HG03280 (cell line): ENCODE measurements around the gene CEP192.
"Not testable (repeated sequence)": the region's sequence is repeated elsewhere in the genome, so short reads cannot be mapped to it uniquely, and the experiment has no call there.

ENCODE experiments used
- ATAC-seq: cut with Tn5 transposase; IDR thresholded peaks from one replicate; pipeline ENCODE4 v1.9.1; 2021; ENCODE audit warnings: mild to moderate bottlenecking, moderate library complexity; ENCODE audit not compliant: unreplicated experiment

CEP192 gene

DNA sequence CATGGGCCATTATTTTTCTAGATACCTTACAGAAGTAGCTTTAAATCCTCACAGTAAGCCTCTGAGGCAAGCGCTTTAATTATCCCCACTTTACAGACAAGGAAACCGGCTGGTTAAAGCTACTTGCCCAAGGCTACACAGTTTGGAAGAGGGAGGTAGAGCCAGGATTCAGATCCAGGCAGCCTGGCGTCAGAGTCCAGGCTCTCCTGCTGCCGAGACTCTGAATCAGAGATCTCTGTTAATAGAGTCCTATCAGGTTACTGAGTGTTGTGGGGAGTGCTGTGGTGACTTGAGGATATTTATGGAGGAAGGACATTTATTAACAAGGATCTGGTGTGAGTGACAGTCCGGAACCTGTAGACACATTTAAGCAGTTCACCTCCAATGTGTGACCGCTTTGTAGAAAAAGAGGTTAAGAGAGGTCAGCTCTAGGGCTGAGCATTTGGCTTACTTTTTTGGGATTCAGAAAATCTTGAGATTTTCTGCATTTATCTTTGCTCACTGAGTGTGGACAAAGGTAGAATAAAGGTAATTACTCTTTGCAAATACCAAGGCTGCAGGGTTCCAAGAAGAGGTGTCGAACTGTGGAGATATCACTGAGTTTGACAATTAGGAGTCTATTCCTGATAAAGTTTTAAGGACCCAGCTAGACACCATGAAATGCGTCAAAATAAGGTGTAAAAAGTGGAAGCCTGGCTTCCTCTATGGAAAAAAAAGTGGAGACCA lies 1.6 kb upstream of the CEP192 start:
- no peak for ATAC-seq

DNA sequence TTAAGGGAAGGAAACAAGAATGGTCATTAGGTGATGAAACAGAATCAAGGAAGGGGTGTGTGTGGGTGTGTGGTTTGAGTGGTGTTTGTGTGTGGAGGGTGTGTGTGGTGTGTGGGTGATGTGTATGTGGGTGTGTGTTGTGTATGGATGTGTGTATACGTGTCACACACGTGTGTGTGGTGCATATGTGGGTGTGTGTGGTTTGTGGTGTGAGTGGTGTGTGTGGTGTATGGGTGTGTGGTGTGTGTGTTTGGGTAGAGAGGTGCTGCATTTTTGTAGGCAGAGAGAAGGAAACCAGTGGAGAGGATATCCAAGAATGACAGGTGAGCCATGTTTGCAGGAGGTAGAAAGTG lies 1.1 kb upstream of the CEP192 start:
- ATAC-seq = no peak

DNA sequence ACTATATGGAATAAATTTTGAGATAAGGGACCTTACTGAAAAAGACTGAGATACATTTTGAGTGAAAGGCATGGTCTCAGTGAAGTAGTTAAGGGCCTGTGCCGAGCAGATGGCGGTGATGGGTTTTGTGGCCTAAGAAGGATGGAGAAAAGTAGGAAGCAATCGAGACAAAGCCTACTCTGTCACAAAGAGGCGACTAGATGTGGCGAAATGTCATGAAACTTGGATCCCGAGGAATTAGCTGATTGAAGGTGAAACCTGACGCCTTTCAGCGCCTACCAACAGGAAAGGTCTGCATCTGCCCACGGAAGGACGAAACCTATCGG lies 558 bp upstream of the CEP192 start:
- ATAC-seq = peak; percentile 11

DNA sequence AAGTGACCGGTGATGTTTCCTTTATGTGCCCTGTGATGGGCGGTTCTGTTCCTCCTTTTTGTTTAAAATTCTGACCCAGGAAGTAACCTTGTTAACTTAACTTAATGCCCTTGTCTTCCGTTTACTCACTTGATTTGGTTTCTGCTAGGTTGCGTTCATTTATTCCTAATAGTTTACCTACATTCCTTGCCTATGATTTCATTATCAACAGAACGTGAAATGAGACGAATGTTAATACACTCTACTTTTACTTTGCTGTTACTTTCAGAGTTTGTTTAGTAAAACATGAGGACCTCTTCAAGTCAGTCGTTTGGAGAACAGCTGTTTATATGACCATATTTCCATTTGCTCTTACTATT lies 638 bp downstream of the CEP192 start:
- ATAC-seq = no peak

DNA sequence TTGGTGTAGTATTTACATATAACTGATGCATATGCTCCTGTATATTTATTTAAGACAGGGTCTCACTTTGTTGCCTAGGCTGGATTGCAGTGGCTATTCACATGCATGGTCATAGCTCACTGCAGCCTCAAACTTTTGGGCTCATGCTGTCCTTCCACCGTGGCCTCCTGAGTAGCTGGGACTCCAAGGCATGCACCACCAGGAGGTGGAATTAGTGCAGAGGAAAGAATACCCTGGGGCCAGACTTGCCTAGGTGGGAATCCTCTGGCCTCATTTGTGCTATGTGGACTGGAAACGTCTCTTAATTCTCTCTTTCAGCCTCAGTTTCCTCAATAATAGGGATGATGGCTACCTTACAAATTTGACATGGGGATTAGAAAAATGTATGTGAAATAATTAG lies 2.3 kb downstream of the CEP192 start:
- ATAC-seq = no peak

DNA sequence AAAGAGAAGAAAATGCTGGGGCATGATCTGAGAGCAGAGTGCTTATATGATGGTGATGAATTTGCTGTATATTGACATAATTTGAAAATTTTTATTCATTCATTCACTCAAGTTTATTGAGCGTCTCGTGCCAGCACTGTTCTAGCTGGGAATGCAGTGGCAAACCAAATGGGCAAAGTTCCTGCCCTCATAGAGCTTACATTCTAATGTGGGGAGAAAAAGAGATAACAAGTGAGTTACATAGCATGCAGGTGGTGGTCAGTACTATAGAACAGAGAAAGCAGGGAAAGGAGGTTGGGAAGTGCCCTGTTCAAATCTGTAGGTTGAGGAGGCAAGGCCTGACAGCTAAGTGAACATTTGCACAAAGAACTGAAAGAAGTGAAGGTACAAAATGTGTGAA lies 4.3 kb downstream of the CEP192 start:
- ATAC-seq = no peak

DNA sequence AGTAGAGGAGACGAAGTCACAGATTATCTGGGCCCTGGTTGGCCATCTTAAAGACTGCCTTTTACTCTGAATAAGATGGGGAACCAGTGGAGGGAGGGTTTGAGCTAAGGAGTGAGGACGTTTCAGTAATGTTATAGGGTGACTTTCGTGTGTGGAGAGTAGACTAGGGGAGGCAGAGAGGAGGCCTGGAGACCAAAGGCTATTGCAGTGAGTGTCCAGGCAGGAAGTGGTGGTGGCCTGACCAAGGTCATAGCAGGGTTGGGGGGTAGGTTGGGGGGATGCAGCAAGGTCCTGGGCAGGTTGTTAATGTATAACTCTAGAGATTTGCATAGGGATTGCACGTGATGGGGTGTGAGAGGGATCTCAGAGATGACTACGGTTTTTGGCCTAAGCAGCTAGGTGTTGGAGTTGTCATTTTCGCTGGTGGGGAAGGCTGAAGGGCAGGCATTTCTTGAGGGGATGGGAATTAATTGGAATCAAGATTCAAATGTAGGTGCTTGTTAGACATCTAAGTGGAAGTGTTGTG lies 4.9 kb downstream of the CEP192 start:
- no peak for ATAC-seq

DNA sequence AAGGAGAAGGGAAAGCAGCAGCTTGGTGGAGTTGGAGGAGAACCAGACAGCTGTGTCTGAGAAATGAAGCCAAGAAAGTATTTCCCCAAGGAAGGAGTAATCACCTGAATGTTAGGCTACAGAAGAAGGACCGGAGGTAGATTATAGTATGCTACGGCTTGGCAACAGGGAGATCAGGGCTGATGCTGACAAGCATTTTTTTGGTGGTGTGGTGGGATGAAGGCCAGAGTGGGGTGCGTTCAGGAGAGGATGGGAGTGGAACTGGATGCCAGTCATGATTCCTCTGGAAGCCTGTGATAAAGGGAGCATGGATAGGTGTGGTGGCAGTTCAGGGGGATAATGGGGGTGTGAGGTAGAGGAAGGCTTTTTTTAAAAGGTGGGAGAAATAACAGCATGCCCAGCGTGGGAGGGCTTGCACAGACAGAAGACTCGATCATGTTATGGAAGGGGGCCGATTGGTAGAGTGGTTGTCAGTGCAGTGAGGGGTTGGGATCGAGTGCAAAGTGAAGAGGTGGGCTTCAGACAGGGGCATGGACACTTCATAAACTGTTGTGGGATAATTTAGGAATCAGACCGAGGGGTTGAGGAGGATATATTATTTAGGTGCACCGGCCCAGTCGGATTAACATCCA lies 5.6 kb downstream of the CEP192 start:
- ATAC-seq = no peak

DNA sequence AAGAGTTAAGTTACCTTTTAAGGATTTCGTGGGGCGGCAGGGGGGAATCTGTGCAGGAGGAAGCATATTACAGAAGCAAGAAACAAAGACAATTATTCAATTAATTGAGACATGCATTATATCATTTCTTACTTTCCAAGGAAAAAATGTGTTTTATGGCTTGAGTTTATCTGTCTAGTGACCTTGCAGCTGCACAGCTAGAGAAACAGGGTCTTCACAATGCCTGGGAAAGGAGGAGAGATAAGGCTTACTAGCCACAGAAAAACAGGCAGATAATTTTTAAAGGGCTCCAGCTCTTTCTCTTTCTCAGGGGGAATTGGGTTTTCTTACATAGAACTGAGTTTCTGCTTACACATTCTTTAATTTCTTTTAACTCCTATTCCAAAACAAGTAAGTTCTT lies 6.2 kb downstream of the CEP192 start:
- not testable (repeated sequence) for ATAC-seq

DNA sequence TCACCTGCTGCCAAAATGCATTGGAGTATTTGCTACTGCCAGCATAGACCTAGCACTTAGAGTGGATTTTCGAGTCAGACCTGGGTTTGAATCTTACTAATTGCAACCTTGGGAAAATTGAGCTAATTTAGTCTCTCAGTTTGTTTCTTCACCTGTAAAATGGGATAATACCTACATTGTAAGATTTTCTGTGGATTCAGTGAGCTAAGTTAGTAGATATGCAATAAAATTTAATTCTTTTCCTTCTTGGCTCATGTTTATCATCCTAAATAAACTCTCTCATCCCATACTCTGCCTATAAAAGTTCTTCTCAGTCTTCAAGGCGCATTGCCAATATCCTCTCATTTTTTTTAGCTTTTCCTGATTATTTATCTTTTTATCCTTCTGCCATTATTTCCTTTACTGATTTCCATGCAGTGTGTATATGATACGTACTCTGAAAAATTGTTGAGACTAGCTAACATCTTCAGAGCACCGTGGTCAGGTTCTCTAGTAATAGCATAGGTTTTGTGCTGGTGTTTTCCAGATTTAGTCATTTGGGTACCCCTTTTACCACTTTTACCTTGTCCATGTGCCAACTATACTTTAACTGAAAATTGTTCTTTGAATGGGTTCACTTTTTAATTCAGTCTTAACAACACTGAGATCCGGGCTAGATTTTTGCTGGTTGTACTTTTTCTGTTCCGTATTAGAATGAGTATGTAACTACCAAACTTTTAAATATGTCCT lies 7.3 kb downstream of the CEP192 start:
- no peak for ATAC-seq

DNA sequence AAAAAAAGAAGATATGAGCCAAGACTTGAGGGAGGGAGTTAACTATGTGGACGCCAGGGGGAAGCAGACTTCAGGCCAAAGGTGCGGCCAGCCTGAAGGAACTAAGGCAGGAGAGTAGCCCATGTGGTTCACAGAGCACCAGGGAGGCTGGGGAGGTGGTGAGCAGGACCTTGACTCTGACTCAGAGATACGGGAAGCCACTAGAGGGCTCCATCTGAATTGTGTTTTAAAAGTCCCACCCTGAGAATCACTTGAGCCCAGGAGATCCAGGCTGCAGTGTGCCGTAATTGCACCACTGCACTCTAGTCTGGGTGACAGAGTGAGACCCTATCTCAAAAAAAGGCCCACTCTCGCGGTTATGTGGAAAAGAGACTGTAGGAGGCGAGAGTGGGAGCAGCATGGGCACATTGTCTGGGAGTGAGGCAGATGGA lies 12.3 kb downstream of the CEP192 start:
- no peak for ATAC-seq

DNA sequence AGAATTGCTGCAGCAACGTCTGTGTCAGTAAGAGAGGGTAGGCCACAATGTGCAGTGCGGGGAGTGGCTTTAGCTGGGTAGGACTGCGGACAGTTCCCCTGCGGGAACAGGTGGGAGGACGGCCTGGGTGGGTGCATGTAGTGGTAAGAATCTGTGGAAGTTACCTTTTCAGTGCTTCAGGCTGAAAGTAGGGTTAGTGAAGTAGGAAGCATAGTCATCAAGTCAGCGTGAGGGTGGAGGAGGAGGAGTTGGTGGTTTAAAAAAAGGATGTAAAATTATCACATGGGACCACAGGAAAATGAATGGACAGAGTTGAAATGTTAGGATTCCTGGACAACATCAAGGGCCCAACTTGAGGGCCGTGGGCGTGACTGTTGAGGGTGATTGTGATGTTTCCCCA lies 13.2 kb downstream of the CEP192 start:
- no peak for ATAC-seq

DNA sequence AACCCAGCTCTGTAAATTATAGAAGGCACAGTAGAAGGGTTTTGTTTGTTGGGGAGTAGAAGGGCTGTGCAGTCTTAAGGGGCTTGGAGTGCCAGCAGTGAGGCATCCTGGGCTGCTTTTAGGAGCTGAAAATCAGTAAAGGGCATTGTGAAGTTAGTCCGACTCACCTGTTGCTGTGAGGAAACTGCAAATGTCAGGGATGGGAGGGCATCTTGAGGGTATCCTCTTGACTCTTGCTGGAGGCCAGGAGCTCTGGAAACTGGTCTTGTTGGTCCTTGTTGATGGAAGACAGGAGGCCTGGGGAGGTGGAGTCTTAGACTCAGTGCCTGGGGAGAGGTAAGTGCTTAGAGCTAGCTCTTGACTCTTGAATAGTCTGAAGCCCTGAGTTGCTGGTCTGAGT lies 14.1 kb downstream of the CEP192 start:
- ATAC-seq = no peak

DNA sequence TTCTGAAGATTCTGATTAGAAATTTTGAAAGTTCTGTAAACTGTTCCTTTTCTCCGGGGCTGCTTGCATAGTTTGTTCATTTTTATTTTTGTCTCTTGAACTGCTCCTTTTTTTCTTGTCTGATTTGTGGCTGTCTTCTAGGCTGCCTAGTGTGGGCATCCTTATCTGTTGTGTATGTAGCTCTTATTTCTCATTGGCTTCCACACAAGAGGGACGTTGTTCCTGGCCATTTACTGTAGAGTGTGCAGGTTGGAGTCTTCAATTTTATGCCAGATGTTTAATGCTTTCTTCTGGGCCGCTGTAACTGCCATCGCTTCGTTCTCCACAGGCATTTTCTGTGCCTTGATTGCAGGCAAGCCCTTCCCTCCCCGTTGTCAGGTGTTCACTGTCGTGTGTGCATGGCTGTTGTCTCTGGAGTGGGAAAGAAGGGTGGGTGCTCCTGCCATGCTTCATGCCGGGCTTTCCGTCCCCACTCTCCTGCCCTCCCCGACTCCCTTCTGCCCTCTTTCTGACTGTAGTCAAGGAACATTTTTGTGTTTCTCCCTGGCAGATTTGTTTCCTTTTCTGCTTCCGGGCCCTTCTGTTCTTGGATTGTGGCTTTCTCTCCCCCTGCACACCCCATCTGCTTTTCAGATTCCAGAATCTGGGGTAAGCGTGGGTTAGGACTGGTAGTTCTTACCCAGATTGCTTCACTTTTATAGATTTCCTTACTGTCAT lies 15.5 kb downstream of the CEP192 start:
- no peak for ATAC-seq

DNA sequence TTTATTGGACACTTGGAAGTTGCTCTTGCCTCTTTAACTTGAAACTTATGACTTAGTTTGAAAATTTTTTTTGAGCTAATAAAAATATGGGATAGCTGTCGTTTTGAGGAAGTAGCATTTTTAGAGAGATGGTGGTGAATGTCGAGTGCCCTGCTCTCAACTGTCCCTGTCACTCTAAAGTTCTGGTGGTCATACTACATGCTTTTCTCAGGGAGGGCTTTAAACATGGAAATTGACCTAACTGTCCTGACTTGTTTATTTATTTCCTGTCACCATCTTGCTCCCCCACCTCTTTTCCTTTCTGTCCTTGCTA lies 16.0 kb downstream of the CEP192 start:
- no peak for ATAC-seq

DNA sequence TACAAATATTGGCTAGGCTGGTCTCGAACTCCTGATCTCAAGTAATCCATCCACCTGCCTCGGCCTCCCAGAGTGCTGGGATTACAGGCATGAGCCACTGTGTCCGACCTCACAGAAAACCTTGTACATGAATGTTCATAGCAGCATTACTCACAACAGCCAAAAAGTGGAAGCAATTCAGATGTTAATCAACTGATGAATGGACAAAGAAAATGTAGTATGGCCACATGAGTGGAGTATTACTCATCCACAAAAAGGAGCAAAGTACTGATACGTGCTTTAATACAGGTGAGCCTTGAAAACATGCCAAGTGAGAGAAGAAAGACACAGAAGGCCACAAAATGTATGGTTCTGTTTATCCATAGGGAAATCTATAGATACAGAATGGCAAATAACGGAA lies 20.6 kb downstream of the CEP192 start:
- no peak for ATAC-seq

DNA sequence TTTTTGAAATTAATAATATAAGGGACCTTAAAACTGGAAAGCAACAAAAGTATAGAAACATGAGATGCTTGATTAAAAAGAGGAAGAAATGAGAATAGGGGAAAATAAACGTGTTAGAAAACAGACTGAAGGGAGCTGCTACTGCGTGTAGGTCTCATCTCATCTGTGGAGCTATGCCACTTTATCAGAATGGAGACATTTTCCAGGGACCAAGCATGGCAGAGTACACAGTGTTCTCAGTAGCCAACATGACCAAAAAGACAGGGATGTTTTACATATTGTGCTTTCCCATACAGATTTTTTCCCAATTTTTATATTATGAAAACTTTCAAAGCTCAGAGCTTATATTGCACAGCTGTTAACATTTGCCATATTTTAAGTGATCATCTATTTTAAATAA lies 23.1 kb downstream of the CEP192 start:
- ATAC-seq = no peak

DNA sequence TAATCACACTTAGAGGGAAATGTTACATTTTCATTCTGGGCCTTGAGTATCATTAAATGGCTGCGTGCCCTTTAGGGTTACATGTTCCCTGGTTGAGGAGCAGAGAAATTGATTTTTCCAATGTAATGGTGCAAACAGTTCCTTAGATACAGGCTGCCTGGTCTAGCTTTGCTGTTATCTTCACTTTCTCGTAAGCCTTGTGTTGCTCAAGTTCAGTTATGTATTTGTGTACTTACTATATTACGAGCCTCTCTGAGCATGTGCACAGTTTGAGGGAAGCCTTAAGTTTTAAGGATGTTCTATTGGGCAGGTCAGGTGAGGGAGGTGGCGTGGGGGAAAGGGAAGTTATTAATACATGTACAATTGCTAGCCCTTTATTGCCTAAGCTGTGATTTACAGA lies 23.7 kb downstream of the CEP192 start:
- ATAC-seq = no peak

DNA sequence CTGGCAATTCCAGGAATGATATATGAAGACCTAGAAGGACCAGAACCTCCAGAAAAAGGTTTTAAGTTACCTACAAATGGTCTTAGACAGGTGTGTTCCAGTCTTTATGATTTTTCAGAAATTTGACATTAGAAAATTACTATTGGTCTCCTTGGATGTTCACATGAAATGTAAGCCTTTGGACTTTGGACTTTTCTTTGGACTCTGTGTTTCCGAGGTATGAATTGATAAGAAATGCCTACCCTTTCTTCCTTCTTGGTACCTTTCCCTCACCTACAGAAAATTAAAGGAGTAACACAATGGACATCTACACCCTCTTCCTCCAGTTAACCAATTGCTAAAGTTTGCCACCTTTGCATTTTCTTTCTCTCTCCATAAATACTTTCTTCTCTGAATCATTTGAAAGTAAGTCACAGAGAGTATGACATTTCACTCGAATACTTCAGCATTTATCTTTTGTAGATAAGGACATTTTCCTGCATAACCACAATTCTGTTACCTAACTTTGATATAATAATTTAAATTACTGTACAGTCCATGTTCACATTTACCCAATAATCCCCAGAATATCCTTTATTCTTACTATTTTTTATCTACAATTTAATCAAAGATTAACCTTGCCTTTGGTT lies 26.2 kb downstream of the CEP192 start:
- no peak for ATAC-seq

DNA sequence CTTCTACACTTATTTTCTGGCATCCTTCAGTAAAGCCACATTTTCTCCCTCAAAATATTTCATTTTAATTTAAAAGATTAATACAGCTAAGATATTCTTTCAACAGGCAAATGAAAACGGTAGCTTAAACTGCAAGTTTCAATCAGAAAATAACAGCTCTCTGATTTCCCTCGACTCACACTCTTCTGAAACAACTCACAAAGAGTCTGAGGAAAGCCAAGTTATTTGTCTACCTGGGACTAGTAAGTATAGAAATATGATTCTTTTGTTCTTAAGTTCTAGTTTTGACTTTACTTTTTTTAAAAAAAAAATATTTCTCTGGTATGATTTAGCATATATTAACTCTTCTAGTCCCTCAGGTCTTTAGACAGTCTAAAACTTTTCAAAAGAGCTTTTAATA lies 27.2 kb downstream of the CEP192 start:
- ATAC-seq = no peak

DNA sequence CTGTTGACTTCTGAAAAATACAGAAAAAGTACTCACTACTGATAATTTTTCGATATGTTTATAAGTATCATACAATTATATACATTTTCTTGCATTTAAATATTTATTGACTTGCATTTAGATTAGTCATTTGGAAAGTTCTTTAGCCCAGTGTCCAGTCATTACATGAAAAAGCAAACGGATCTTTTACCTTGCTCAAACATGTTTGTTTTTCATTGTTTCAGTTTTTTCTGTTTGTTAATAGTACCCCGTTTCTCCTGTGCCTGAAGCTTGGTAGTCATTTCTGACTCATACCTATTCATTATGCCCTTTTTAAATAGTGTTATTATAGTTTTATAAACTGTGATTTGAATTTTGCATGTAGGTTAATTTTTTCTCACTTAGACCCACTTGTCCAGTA lies 28.1 kb downstream of the CEP192 start:
- no peak for ATAC-seq
